Measurements from ENCODE around the gene MTHFSD.

GRCh38 chr16:86524029-86524428 lies 31.0 kb downstream of the MTHFSD start:
- TF ChIP-seq POLR2A (IDR thresholded peaks at IDR 0.05; ENCODE audit: low read length), result no peak
- TF ChIP-seq GATA1 (IDR thresholded peaks at IDR 0.05; ENCODE audit: low read depth, low read length), result no peak

All from erythroblast (primary cell).